GM18951 (cell line): ENCODE measurements around the gene HACD3.

Experiments
- POLR2A ChIP-seq: IDR thresholded peaks from 4 replicates; pipeline ENCODE4 v1.6.1; 2011; ENCODE audit warnings: mild to moderate bottlenecking; ENCODE audit not compliant: insufficient read length, insufficient read depth; ENCODE audit errors: extremely low read depth
- in situ Hi-C: fragments of 300-500 bp; cut with MboI; formaldehyde crosslinking; loops from one replicate; pipeline ENCODE4 v1.12.0; 2022; ENCODE audit warnings: low sequenced_read_pairs, mixed read lengths, inconsistent platforms; ENCODE audit not compliant: unreplicated experiment

HACD3 gene

DNA sequence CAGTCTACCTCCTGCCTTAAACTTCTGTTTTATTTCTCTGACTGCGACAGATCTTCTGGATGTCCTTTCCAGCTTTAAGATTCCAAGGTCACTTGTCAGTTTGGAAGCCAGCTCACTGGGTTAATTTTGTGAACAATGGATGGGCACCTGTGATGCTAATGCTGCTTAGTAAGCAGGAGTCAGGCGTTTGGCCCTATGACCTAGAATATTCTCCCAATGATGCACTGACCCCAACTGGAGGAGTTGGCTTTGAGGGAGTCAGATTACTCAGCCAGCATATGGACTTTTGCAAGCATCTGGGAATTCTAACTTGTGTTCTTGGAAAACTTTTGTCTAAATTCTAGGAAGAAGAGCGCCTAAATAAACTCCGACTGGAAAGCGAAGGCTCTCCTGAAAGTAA, 28.1 kb downstream of the HACD3 start:
- in situ Hi-C loops, result no loop called here
- no peak for TF ChIP-seq POLR2A

DNA sequence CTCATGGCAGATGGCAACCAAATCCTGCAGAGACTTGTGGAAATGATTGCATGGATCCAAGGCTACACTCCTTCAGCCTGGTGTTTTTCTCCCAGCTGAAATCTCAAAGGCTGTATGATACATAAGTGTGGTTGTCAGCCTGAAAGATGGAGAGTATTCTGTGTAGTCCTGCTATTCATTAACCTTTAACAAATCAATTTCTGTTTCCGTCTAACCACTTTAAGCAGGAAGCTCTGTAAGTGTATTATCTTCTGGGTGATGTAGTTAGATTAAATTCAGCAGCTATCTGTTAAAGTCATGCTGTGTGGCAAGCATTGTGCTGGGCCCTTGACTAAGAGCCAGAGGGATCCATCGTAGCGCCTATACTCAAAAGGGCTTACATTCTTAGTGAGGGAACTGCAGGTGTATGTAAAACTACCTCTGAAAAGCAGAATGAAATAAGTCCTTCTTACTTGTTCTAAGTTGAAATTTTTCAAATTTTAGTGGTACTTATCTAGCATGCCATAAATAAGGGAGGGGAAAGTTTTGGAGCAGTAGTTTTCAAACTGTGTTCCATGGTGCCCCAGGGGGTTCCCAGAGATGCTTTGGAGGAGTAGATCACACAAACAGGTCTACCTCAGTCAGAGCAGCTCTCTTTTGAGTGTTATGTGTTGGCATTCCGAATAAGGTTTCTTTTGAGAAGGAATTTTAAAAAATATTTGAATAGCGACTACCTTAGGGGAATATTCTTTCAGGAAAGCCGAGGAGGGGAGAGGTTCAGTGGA, 28.9 kb downstream of the HACD3 start:
- no peak for TF ChIP-seq POLR2A

DNA sequence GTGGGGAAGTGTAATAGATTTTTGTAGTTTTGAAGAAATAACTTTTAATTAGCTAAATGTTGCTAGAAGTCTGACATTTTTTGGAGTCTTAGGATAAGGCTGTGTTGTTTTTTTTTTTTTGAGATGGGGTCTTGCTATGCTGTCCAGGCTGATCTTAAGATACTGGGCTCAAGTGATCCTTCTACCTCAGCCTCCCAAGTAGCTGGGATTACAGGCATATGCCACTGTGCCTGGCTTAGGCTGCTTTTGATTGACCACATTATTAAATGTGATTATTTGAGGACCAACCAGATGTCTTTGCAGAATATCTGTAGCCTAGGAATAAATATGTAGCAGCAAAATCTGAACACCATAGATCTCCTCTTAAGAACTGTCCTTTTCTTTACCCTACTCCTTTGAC, 29.7 kb downstream of the HACD3 start:
- TF ChIP-seq POLR2A, result no peak

More for the DNA sequence above, 28.9 kb downstream of the HACD3 start:
- in situ Hi-C loops, result no loop called here

DNA sequence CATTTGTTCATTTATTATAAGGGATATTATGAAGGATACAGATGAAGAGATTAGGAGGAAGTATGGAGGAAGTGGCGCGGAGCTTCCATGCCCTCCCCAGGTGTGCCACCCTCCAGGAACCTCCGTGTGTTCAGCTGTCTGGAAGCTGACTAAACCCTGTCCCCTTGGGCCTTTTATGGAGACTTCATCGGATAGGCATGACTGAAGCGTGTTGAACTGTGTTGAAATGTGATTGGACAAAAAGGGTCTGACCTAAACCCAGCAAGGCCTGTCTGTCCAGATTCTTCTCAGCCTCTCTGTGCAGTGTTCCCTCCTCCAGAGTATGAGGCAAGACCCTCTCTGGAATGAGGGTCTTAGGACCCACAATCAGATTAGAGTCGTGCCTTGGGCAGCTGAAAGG, 31.7 kb downstream of the HACD3 start:
- TF ChIP-seq POLR2A, result no peak
- in situ Hi-C loops, result no loop called here

More for the DNA sequence above, 29.7 kb downstream of the HACD3 start:
- in situ Hi-C loops, result no loop called here

DNA sequence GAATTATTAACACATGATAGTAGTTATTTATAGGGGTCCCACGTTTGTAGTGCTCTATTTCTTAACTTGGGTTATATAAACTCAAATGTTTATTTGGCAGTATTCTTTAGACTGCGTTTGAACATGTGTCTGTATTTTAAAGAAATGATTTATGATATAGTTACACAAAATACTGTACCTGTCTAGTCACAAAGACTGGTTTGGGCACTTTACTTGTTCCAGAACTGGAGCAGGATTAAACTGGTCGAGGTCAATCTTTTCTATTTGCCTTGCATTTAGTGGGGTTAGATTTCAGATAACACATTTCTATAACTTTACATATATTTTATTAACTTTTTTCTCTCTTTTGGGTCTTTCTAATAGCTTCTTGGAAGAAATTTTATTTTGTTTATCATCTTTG, 39.5 kb downstream of the HACD3 start:
- no peak for TF ChIP-seq POLR2A
- in situ Hi-C loops, result no loop called here

DNA sequence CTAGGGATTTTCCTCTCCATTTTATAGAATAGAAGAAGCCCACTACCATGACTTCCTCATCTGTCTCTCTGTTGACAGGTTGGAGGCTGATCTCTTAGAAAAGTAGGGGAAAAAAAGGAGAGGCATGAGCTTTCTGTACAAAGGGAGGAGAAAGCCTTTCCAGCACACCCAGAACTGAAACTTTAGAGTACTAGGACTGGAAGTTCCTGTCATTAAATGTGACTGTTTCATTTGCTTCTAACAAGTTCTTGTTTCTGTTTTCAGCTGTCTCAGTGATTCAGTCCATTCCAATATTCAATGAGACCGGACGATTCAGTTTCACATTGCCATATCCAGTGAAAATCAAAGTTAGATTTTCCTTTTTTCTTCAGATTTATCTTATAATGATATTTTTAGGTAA, 41.7 kb downstream of the HACD3 start:
- in situ Hi-C loops, result no loop called here
- TF ChIP-seq POLR2A, result no peak

DNA sequence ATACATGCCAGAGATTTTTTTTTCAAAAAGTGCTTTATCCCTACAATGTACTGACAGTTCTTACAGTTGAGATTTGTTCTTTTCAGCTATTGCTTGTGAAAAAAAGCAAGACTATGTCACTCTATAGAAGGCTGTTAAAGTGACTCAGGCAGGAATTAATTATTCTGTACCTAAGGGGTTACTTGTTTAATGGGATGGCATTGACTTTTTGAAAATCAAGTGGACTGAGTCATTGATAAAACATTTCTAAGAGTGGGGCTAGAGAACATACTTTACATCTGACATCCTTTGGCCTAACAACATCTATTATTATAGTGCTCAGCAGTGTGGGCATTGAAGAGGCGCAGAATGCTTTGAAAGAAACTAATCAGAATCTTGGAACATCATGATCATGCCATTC, 46.4 kb downstream of the HACD3 start:
- no peak for TF ChIP-seq POLR2A
- in situ Hi-C loops, result no loop called here

DNA sequence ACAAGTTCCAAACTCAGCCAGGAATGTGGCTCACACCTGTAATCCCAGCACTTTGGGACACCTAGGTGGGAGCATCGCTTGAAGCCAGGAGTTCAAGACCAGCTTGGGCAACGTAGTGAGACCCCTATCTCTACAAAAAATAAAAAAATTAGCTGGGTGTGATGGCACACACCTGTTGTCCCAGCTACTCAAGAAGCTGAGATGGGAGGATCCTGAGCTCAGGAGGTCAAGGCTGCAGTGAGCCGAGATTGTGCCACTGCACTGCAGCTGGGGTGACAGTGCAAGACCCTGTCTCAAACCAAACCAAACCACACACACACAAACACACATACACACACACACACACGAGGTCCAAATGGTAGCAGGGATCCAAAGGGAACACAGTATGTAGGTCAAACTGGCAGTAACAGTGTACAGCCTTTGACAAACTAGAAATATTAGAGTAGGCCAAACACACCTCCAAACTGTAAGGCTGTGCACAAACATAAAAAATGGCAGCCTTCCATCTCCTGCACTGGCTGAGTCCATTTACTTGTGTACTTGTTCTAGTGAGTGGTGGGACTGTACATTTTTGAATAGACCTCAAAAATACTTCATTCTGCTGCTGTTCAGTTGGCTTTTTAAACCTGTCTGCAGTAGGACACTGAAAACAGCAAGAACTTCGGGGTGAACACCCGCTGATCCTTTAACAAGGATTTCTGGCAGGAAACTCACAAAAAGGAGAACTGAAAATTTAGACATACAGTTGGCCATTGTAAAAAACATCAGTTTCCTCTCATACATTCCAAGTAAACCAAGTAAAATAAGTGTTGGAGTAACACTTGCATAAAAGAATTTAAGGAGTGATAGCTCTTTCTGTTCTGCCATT, 47.1 kb downstream of the HACD3 start:
- in situ Hi-C loops, result no loop called here
- no peak for TF ChIP-seq POLR2A

DNA sequence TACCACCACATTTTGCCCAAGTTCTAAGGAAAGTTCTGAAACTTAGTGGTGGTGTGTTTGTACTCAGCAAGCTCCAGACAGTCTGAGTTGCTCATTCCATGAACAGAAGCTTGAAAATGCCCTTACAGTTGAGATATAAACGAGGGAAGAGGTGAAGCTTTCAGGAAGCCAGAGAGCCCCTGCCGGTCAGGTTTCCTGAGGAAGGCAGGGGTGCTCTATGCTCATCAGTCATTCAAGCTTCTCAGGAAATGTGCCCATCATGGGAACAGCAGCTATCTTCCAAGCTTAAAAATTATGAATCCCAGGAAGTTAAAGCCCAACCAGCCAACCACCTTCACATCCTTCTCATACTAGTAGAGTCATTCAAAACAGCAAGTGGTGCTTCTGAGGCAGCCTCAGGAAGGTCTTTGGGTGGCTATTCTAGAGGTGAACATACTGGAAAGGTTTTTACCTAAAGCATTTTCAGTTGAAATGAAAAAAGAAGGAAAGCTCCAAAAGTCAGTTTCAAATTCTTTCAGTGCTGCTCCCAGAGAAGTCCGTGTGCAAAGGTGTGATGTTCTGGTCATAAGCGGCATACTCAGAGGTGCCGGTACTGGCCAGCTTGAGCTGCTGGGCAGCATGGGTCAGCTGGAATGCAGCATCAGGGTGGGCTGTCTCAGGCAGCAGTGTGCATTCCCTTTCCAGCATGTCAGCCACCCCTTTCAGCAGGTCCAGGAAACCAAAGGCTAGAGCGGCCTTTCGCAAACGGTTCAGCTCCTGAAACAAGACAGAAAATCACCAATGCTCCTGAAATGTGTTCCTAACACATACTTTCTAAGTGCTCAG, 48.9 kb downstream of the HACD3 start:
- no peak for TF ChIP-seq POLR2A
- in situ Hi-C loops, result no loop called here

DNA sequence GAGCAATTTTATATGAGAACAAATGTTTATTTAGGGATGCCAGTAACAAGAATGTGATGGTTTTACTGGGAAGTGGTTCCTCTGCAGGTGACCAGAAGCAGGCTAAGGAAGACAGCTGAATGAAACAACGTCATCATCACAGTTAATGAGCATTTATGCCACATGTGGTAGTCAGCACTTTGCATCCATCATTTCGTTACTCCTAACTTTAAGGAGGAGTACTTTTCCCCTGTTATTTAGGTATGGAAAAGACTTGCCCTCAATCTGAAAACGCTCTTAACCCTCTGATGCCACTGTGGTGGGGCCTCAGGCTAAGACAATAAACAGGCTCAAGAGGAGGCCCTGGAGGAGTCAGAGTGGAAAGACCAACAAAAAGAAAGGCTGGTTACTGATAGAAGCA, 49.5 kb downstream of the HACD3 start:
- no peak for TF ChIP-seq POLR2A
- in situ Hi-C loops, result no loop called here

DNA sequence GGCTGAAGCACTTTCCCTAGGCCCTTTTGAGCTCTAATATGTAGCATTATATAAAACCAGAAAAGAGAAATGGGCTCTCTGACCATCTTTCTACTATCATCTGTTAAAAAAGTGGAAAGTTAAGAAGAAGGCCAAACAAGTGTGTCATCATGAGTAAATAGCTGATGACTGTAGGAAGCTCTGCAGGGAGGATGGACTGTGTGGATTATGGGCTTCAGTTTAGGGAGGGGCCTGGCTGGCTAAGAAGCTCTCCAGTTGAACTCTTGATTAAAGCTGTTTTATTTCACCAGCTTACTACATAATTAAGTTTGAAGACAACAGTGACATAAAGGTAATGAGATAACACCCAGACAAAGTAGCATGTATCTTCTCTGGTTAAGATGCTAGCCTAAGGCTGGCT, 50.0 kb downstream of the HACD3 start:
- in situ Hi-C loops, result no loop called here
- TF ChIP-seq POLR2A, result no peak

DNA sequence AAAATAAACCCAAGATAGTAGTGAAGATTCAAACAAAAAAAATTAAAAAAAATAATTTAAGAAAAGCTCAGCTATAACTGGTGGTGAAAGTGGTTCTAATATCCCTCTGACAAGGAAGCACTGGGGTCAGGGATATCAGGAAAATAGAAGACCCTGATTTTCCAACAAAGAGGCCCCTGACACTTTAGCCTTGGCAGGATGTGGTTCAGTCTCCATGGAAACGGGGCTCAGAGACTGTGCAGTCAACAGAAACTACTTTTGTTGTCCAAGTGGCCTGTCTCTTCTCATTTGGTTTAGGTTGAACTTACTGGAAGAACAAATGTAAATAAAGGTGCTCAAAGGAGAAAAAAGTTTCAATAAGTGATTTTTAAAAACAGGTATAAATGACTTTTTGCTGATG, 53.4 kb downstream of the HACD3 start:
- in situ Hi-C loops, result no loop called here
- TF ChIP-seq POLR2A, result no peak

DNA sequence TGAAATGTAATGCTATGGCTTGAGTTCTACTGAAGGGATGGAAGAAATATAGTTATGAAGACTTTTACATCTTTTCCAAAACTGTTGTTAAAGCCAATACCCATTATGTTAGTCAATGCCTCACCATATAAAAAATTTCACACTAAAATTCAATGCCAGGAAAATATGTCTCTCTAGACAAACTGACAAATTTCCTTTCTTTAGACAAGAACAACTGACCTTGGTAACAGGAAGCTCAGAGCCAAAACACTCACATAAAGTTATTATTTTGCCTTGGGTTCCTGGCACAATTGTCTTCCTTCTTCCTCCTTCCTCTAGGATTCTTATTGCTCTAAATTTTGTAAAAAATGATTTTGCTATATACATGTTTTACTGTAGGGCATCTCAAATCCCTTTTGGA, 54.0 kb downstream of the HACD3 start:
- in situ Hi-C loops, result no loop called here
- no peak for TF ChIP-seq POLR2A

DNA sequence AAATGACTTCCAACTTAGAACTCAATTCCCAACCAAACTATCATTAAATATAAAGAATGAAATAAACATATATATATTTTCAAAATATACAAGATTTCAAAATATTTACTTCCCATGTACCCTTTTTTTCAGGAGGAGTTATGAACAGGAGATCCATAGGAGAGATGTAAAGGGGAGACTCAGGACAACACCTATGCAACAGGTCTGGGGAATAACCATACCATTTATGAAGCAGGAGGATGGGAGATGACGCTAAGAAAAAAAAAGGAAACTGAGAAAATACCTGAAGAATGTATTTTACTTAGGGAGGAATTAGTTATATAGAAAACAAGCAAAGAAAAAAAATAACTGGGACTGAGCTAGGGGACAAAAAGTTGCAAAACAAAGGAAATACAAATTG, 56.8 kb downstream of the HACD3 start:
- TF ChIP-seq POLR2A, result no peak
- in situ Hi-C loops, result no loop called here

DNA sequence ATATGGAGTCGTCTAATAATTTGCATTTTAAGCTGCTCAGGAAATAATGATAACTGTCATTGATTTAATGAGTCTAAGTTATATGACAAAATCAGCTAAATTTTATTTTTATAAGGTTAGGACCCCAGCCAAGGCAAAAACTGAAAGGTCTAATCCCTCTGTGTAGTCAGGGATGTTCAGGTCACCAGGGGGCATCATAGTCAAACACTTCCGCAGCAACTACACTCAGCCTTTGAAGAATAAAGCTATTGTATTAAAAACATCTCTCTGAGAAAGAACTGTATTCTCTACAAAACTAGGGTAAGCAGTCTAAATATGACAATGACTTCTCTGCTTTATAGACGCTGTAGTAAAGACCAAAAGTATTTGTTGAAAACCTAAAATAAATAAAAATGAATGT, 65.7 kb downstream of the HACD3 start:
- in situ Hi-C loops, result no loop called here
- TF ChIP-seq POLR2A, result no peak
